IPS DF 4.7 (cell line): ENCODE measurements around the gene MGLL.

Source experiments
- DNase-seq: peaks from one replicate; pipeline ENCODE4 v3.0.0-alpha.2; 2013; ENCODE audit warnings: low spot score; ENCODE audit errors: extremely low read depth

The MGLL gene

DNA sequence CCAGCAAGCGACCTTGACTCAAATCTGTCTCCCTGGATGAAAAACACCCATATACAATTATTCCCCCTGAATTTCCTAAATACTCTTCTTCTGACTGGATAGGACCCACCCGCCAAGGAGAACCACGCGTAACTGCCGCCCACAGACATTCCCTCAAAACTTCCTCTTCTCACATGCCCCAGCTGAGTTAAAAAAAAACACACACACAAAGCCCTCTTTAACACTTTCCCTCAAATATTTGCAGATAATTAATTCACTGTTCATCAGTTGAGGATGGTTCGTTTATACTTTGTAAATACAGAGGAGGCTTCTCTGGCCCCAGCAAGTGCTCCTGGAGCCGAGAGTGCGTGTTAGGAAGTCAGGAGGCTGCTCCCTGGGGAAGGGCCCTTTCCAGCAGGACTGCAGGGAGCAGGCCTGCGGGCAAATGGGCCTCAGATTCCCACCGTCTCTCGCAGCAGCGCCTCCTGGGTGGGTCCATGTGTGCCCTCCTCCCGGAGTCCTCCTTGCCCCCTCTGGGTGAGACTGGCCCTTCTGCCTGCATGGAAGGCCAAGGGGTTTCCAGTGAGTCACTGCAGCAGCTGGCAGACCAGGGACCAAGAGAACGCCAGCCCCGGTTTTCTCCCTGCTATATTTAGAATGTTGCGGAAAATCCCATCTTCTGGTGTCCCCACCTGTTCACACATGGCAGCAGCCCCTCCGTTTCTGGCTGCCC lies 46.8 kb downstream of the MGLL start:
- no peak for DNase-seq

DNA sequence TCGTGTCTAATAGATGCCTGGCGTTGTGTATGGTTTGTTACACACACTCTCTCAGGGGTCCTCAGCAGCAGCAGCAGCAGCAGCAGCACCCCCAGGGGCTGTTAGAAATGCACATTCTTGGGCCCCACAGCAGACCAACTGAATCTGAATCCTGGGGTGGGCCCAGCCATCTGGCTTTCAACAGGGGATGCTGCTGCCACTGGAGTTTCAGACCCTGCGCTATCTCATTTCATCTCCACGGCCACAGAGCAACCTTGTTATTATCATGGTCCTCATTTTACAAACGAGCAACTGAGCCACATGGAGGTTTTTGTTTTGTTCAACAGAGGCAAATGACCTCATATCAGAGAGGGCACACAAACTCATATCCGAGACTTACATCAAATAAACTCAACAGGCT lies 47.7 kb downstream of the MGLL start:
- no peak for DNase-seq

DNA sequence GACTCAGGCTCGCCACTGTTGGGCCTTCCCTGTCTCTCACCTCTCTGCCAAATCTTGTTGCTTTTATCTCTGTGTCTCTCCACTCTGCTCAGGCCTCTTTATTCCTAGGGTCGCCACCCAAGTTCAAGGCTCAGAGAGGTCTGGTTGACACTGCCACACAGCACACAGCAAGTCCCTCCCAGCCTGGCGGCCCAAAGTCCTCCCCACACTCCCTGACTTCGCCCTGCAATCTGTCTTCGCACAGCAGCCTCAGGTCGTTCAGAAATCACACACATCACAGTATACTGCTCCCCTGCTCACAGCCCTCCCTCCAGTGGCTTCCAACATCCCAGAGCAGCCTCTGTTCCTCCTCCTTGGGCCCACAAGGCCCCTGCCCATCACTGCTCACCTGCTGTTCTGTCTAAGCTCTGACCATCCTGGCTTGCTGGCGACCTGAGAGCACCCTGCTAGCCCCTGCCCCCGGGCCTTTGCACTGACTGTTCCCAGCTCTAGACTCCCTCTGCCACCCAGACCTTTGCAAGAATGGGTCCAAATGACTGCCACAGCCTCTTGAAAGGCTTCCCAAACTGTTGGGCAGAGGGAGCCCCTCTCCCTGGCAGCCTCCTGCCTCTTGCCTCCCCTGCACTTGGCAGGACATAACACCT lies 48.4 kb downstream of the MGLL start:
- DNase-seq: no peak

DNA sequence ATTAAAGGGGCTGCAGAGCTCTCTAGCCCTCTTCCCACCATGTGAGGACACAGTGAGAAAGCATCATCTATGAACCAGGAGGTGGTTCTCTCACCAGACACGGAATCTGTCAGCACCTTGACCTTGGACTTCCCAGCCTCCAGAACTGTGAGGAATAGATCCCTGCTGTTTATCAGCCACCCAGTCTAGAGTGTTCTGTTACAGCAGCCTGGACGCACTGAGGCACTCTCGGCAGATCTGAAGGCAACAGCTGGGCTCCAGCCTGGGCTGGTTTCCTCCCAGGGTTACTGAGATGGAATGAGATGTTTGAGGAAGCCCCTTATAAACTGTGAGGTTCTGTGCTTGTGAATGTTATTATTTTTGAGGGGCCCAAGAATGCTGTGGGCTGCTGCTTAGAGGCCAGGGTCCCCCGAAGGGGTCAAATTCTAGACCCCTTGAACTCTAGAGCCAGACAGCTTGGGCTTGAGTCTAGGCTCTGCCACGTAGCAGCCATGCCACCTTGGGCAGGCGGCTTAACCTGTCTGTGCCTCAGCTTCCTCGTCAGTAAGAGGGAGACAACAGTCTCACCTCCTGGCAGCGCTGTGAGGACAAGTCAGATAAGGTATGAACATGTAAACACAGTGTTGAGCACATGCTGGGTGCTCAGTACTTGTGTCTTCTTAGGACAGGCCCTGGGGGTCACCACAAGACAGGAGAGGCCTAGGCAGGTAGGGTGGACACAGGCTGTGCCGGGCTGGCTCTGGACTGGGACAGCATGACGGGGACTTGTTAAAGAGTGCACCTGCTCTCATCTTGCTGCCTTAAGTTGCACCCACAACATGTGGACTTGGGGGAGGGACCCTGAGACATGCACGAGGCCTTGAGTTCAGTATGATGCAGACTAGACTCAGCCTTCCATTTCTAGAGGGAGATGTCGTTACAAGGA lies 49.2 kb downstream of the MGLL start:
- no peak for DNase-seq

DNA sequence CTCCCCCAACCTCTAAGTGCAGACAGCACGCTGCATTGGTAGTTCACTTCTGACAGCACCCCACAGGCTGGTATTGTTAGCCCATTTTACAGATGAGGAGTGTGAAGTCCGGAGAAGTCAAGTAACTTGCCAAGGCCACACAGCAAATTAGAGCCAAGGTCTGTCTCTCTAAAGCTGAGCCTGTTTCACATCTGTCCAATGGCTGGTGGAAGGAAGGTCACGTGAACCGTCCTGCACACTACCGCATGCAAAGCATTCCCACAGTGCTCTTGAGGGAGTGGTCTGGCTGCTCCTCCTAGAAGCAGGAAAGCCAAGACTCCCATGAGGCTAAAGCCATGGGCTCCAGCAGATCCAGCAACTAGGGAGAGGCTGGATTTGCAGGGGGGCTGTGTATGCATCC lies 50.0 kb downstream of the MGLL start:
- no peak for DNase-seq

DNA sequence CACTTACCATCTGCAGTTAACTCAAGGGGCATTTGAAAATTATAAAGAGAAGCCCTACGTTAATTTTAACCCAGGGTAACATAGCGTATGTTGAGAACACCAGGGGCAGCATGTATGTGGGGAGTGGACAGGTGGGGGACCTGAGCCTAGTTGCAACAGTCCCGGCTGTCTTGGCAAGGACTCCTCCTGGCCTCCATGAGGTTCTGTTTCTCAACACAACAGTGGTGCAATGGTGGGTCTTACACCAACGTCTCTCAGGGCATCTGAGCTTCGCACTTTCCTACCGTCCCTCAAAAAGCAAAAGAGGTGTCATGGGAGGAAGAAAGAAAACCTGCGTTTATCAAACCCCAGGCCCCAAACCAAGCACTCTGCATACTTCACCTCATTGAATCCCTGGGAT lies 50.6 kb downstream of the MGLL start:
- no peak for DNase-seq

DNA sequence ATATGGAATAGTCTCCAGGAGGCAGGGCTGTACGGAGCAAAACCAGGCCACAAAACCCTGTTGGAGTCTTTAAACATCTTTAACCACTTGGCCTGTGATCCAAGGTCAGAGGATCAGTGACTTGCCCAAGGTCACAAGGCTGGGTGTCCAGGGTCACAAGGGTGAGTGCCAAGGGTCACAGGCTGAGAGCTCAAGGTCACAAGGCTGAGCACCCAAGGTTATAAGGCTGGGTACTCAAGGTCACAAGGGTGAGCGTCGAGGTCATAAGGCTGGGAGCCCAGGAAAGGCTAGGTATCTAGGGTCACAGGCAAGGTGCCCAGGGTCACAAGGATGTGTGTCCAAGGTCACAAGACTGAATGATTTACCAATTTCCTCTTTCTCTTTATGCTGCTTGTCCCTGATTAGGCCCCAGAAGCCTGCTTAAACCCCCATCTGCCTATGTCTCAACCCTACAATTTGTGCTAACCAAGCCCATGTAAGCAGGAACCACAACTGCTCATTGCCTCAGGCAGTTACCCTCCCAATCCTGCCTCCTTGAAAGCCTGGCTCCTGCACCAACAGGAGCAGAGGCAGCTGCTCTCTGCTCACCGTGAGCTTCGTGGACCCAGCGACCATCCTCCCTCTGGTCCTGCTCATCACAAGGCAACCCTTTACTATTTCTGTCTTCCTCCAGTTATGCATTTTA lies 51.5 kb downstream of the MGLL start:
- no peak for DNase-seq

DNA sequence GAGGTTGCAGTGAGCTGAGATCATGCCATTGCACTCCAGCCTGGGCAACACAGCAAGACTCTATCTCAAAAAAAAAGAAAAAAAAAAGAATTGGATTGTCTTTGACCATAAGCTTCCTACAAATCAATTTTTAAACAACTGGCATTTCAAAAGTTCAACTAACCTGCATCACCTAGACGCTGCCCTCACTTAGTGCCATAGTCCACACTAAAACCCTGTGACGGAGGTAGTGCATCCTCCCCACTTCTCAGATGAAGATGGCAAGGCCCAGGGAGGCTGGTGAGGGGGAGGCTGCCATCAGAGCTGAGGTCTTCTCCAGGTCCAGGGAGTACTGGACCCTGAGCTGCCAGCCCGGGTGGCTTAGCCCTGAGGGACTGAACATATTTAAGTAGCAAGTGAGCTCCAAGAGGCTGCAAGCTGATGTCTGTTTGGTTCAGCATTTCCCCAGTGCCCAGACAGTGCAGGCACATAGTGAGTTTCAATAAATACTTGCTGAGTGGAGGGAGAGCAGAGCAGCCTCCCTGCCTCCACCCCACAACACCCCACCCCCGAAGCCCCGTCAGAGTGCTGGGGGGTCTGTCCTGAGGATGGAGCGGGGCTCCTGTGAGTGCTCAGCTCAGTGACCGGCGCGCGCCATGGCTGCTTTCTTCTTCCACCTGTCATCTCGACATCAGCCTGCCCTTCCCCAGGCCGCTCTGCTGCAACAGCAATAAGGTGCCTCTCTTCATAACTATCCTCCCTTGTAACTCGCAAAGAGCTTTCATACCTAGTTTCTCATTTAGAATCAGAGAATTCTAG lies 52.8 kb downstream of the MGLL start:
- DNase-seq: no peak

DNA sequence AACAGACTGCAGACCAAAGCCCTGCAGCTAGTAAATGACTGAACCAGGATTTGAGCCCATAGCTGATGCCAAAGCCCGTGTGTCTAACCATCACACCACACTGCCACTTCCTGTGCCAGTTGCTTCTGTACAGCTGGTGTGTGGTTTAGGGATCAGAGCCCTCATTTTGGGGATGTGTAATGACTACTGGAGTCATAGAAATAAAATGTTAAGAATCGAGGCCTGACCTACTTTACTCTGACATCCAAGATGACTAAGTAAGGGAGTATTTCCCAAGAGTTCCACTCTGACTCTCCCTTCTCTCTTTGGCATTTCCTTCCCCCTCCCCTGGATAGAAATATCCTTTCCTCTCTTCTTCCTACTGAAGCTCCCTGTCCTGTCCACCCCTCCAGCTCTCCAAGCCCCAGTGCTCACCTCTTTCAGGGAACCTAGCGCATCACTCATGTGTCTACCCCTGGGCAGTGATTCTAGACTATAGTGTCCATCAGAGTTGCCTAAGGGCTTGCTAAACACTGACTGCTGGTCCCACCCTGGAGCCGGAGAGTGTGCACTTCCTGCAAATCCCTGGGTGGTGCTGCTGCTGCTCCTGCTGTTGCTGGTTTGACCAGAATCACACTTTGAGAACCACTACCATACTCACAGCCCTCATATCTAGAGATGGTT lies 53.8 kb downstream of the MGLL start:
- DNase-seq: no peak

DNA sequence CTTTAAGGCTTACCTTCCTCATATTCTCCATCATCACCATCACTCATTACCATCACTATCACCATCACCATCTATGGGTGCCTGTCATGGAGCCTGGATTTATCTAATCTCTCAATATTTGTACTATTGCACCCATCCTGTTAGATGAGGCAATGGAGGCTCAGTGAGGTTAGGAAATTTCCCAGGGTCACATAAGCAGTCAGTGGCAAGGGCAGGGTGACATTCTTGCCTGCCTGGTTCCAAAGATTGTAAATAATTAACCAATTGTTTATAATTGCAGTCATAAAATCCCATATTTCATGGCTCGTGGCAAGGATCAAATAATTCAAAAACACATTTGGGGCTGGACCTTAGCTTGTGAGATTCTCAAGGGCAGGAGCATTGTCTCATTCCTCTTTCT lies 55.2 kb downstream of the MGLL start:
- DNase-seq: no peak

DNA sequence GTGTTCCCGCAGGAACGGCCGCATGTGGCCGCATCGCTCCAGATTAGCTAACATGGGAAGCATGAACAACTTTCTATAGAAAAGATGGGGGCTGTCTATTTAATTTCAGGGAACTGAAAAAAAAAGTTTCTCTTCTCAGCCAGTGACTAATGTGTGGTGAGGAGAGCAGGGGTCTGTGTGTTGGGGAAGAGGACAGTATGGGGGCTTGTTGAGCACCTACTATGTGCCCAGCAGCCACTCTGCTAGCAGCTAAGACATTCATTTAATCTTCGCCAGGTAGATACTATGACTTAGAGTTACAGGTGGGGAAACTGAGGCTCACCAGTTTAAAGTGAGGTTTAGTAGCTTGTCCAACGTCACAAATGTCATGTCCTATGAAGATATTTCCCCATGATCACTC lies 56.6 kb downstream of the MGLL start:
- no peak for DNase-seq

DNA sequence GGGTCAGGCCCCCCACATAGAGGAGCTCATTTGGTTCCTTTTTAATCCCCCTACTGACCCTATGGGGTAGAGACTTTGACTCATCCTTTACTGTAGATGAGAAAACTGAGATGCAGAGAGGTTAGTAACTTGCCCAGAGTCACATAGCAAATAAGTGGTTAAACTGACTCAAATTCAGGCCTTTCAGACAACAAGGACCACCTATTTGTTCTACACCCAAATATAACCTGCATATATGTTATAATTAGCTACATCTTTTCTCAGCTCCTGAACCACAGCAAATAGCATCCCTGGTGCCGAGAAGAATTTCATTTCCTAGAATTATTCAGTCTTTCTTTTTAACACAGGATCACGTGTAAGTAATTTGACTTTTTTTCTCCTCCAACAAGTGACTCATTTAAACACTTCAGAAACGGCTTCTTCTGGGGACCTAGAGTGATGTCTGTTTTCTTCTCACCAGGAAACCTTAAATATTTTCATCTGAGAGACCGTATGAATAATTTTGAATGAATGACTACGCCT lies 57.4 kb downstream of the MGLL start:
- DNase-seq: no peak

DNA sequence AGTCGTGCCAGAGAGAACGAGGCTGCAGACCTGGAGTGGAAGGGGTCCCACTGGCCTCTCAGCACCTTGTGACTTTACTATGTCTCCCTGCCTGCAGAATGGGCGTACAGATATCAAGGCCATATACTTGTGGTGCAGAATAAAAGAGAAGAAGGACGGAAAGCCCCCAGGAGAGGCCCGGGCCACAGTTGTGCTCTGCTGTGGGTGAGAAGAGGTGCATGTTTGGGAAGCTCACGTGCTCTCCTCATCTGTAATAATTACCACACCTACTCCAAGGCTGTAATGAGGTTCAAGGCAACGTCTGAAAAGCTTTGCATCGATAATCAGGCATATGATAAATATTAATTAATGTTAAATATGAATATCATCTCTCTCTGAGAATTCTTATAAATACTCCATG lies 58.0 kb downstream of the MGLL start:
- DNase-seq: no peak

DNA sequence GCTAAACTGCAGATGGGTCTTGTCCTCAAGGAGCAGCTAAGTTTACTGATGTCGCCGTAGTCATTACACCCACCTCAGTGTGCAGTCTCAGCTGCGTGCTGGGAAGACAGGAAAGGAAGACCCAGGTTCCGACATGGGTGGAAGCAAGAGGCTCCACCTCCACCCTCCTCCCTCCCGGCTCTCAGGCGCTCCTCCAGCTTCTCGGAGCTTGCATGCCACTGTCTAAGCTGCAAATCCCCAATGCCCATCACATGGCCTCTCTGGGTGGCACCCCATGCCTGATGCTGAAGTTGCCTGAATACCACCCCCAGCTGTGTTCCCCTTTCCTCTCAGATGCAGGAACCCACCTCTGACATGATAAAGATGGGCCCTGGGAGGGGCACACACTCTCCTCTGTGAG lies 58.5 kb downstream of the MGLL start:
- DNase-seq: no peak

DNA sequence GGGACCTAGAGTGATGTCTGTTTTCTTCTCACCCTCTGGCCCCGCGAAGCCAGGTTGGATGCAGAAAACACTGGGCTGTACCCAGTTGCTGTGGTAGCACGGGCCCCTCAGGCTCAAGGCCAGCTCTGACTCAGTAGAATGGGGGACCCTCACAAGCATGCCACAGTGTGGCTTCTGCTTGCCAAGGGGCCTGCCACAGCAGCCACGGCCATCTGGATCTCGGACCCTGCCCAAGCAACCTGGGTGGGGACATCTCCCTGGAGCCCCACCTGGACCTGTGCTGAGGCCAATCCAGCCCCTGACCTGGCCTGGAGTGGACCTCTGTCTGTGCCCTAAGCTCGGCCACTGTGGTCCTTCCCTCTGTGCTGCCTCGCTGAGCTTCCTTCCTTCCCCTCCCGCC lies 59.0 kb downstream of the MGLL start:
- no peak for DNase-seq

DNA sequence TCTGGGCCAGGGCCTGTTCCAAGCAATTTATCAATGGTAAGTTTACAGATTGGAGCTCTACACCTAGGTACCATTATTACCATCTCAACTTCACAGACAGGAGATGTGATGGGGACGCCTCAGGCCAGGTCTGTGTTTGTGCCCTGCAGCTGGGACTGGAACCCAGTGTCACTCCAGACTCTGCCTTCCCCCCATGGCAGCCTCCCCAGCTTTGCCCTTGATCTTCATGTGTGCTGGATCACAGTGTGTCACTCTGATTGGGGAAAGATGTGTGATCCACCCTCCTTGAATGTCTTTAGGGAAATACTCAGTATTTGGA lies 59.6 kb downstream of the MGLL start:
- no peak for DNase-seq

DNA sequence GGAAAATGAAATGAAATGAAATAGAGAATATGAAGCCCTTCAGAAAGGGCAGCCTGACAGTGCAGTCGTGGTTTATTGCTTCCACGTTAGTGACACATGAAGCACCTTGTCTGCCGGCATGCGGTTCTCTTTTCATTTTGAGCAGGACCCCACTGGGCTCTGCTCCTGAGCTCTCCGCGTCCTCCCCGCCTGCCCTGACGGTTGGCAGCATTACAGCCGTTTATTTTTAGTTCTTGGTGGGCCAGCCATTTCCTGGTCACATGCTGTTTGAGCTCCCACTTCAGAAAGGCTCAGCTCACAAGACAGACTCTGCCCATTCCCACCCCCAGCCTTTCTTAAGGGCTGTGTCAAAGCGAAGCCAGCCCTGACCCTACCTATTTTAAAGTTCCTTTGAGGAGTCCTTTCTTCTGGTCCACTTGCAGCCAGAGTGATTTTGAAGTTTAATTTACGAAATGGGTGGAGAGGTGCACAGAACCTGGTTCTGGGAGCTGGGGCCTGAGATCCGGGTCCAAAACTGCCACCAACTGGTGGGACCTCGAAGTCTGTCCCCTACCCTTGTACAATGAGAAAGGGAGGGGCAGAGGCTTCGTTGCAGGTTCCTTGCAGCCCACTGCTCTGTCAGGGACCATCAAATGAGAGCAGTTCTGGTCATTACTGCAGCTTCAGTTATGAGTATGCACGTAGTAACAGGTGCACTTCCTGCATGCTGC lies 60.1 kb downstream of the MGLL start:
- DNase-seq: no peak

DNA sequence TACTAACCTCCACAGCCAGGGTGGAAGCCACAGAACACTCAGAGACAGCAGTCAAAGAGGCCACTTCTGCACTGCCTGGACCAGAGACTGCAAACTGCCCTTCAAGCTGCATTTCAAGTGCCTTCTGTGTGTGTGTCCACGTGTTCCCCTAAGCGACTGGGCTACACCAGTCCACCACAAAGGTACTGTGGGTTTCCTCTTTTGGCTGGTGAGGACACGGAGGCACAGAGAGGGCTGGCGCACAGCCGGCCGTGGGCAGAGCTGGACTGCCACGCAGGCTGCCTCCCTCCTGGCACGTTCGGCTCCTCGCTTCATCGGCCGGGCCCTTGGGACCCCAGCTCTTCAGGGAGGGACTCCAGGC lies 60.9 kb downstream of the MGLL start:
- no peak for DNase-seq

DNA sequence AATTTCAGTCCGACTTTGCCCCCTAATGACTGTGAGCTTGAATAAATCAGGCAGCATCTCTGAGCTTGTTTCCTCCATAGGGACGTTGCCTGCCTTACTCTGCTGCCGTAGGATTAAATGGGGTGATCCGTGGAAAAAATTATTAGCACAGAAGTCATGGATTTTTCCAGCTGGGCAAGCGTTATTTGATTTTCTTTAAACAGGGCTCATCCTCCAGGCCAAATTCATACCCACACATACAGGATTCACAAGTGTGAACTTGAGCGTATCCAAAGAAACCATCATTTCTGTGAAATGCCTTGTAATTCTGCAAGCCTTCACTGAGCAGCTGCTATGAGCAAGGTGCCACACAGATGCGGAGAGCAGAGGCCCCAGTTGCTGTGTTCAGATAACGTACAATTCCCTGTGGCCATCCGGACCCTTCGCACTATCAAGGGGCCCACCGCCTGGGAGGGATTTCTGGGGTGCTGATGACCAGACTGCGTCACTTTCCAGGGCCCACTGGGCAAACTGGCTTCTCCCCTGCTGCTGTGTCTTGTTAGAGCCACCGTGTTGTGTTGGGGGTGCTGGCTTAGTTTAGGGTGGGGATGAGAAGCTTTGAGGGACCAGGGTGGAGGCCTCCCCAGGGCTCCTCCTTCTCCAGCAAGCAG lies 61.4 kb downstream of the MGLL start:
- no peak for DNase-seq
